GM12872 (cell line): ENCODE results near the gene KIF2A.
A peak's percentile ranks its signal among the peaks of the same experiment; 100 is the strongest.

Experiments used
- TF ChIP-seq, protein P1 (sequence below): IDR thresholded peaks from 3 replicates; pipeline ENCODE4 v1.5.1; 2011; ENCODE audit warnings: low read depth, mild to moderate bottlenecking, low read length, moderate library complexity; ENCODE audit not compliant: insufficient read depth

The KIF2A gene

DNA sequence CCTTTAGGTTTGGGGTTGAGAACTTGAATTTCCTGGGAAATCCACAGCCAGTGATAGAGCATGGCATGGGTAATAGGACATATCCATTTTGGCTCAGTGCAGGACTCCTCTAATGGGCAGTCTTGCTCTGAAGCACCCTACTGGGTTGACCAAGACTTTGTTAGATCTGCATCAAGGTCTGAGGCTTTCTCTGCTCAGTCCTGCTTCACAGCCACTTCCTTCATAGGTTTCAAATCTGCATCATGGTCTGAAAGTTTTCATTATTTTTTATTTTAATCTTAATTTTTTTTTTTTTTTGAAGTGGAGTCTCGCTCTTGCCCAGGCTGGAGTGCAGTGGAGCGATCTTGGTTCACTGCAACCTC is 36.5 kb downstream of the KIF2A start:
- TF ChIP-seq, protein P1, sequence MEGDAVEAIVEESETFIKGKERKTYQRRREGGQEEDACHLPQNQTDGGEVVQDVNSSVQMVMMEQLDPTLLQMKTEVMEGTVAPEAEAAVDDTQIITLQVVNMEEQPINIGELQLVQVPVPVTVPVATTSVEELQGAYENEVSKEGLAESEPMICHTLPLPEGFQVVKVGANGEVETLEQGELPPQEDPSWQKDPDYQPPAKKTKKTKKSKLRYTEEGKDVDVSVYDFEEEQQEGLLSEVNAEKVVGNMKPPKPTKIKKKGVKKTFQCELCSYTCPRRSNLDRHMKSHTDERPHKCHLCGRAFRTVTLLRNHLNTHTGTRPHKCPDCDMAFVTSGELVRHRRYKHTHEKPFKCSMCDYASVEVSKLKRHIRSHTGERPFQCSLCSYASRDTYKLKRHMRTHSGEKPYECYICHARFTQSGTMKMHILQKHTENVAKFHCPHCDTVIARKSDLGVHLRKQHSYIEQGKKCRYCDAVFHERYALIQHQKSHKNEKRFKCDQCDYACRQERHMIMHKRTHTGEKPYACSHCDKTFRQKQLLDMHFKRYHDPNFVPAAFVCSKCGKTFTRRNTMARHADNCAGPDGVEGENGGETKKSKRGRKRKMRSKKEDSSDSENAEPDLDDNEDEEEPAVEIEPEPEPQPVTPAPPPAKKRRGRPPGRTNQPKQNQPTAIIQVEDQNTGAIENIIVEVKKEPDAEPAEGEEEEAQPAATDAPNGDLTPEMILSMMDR = no peak

- TF ChIP-seq, protein P1 = no peak
Observed at GRCh38 chr5:62343428-62343827, 37.4 kb downstream of the KIF2A start.

GRCh38 chr5:62346748-62347147 is 40.7 kb downstream of the KIF2A start:
- TF ChIP-seq, protein P1 = no peak

DNA sequence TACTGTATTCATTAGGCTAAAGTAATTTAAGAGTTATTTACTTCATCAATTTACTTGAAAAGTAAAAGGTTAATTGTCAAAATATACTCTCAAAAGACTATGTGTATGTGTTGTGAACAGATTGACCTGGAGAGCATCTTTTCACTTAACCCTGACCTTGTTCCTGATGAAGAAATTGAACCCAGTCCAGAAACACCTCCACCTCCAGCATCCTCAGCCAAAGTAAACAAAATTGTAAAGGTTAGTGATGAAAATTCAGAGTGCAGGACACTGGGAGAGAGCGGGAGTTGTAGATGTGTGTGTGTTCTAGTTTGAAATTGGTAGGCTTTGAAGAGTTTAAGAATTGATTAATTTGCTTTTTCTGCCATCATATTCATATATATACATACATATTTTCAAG is 41.9 kb downstream of the KIF2A start:
- TF ChIP-seq, protein P1 = no peak

DNA sequence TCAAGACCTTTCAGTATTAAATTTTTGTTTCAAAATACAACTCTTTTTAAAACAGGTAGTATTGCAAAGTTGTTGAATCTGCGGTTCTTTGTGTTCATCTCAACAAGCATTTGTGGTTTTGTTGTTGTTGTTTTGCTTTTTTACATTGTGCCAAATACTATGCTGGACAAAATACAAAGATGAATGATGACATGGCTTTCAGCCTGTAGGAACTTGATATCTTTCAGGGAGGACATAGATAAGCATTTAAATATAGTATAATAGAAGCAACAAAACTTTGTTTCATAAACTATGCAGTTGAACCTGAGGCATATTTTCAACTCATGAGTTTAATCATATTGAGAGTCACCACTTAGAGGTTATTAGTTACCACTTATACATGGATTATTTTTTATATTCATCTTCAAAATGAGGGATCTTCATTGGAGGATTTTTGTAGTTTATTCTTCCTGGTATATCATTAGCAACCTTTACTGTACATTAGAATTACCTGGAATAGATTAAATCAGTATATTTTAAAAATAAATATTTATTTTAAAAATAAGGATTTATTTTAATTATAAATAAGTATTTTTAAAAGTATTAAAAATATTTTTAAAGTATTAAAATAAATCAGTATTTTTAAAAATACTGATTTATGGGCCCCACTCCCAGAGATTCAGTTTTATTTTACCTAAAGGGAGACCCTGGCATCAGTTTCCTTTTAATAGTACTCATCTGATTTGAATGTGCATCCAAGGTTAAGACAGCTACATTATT is 42.9 kb downstream of the KIF2A start:
- TF ChIP-seq, protein P1 = no peak

DNA sequence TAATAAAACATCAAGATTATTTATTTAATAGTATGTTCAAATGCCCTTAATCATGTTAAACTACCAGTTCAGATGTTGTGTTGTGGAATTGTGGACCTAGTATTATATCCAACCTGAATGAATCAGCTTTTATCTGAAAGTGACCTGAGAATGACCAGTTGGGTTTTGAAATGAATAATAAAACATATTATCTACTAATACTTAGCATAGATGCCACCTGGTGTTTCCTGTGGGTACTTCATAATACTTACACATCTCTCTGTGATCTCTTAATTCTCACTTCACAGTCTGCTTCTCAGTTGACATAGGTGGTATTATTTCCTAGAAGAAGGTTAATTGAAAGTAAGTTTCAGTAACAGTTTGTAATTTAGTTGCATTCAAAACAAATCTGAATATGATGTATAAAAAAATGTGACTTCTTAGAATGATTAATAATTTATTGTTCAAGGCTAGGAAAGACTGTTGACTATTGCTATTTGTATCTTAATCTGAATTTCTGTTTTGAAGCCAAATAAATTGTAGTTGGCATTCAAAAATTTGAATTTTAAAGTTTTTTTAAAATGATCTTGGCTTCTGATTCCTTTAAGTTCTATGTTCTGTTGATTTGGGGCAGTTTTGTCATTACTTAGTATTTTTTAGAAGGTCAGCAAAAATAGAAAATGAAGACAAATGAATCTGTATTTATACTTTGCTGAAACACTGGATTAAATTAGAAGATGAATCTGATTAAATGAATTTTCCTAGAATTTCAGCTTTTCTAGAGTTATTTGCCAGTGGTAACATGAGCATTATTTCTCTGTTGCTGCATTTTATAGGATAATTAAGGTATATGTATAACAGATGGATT is 48.2 kb downstream of the KIF2A start:
- TF ChIP-seq, protein P1 = peak; percentile 48; the same call in 2 of the 3 replicates

GRCh38 chr5:62362701-62363100 is 56.7 kb downstream of the KIF2A start:
- TF ChIP-seq, protein P1 = no peak
